LNCaP clone FGC (cell line): ENCODE data around the gene DNAH9.

Experiments used
- DNase-seq: peaks from one replicate; pipeline ENCODE4 v3.0.0-alpha.2; 2011; ENCODE audit warnings: low read depth
- H3K4me3 ChIP-seq: 2 replicates; pipeline ENCODE4 v1.5.1; 2011; ENCODE audit warnings: mild to moderate bottlenecking, low read depth, low read length, control low read depth
- CTCF ChIP-seq: IDR thresholded peaks from 2 replicates; pipeline ENCODE4 v1.5.1; 2012; ENCODE audit warnings: mild to moderate bottlenecking; ENCODE audit not compliant: control insufficient read depth, insufficient read depth; ENCODE audit errors: extremely low read depth

DNAH9 gene

GRCh38 chr17:11643851-11644250, 45.6 kb downstream of the DNAH9 start:
- DNase-seq, result no peak
- no peak overlapping the region for H3K4me3 ChIP-seq
- no peak for TF ChIP-seq CTCF

GRCh38 chr17:11644265-11645212, 46.3 kb downstream of the DNAH9 start:
- DNase-seq, result peak; percentile 55
- TF ChIP-seq CTCF, result peak; percentile 81
- no peak overlapping the region for H3K4me3 ChIP-seq

- TF ChIP-seq CTCF, result no peak
- DNase-seq, result no peak
Observed at GRCh38 chr17:11645426-11645825, 47.2 kb downstream of the DNAH9 start.

GRCh38 chr17:11651089-11651488, 52.8 kb downstream of the DNAH9 start:
- DNase-seq, result no peak
- no peak for TF ChIP-seq CTCF
- H3K4me3 ChIP-seq, result no peak overlapping the region

More at GRCh38 chr17:11645426-11645825, 47.2 kb downstream of the DNAH9 start:
- H3K4me3 ChIP-seq, result no peak overlapping the region

- no peak for TF ChIP-seq CTCF
- H3K4me3 ChIP-seq, result no peak overlapping the region
- DNase-seq, result no peak
Observed at GRCh38 chr17:11668618-11669017, 70.3 kb downstream of the DNAH9 start.

GRCh38 chr17:11671126-11671525, 72.9 kb downstream of the DNAH9 start:
- no peak overlapping the region for H3K4me3 ChIP-seq
- DNase-seq, result no peak
- no peak for TF ChIP-seq CTCF
